GM21529 (cell line): Measurements from ENCODE around the gene KIF13A.
"Not testable (repeated sequence)": the region's sequence is repeated elsewhere in the genome, so short reads cannot be mapped to it uniquely, and the experiment has no call there.

Source experiments
- ATAC-seq: cut with Tn5 transposase; IDR thresholded peaks from one replicate; pipeline ENCODE4 v1.9.1; 2021; ENCODE audit not compliant: unreplicated experiment

The KIF13A gene

GRCh38 chr6:17851720-17852161, 135.7 kb downstream of the KIF13A start:
- ATAC-seq = no peak

- no peak for ATAC-seq
These were observed 136.3 kb downstream of the KIF13A start for GRCh38 chr6:17851001-17851719.

GRCh38 chr6:17850281-17850680, 137.2 kb downstream of the KIF13A start:
- no peak for ATAC-seq

- ATAC-seq = no peak
These were observed 140.2 kb downstream of the KIF13A start for GRCh38 chr6:17847203-17847760.

GRCh38 chr6:17846762-17847161, 140.7 kb downstream of the KIF13A start:
- ATAC-seq = no peak

GRCh38 chr6:17845598-17845997, 141.8 kb downstream of the KIF13A start:
- ATAC-seq = no peak

GRCh38 chr6:17844967-17845366, 142.5 kb downstream of the KIF13A start:
- not testable (repeated sequence) for ATAC-seq

GRCh38 chr6:17842934-17843821, 144.3 kb downstream of the KIF13A start:
- ATAC-seq = no peak

GRCh38 chr6:17842014-17842776, 145.2 kb downstream of the KIF13A start:
- ATAC-seq = no peak

- ATAC-seq = no peak
These were observed 147.8 kb downstream of the KIF13A start for GRCh38 chr6:17839513-17840223.

GRCh38 chr6:17836293-17836692, 151.1 kb downstream of the KIF13A start:
- no peak for ATAC-seq

- no peak for ATAC-seq
These were observed 151.7 kb downstream of the KIF13A start for GRCh38 chr6:17835784-17836183.

GRCh38 chr6:17831135-17831534, 156.3 kb downstream of the KIF13A start:
- ATAC-seq = no peak

- no peak for ATAC-seq
These were observed 157.5 kb downstream of the KIF13A start for GRCh38 chr6:17829905-17830304.

GRCh38 chr6:17828149-17828548, 159.3 kb downstream of the KIF13A start:
- no peak for ATAC-seq

GRCh38 chr6:17826301-17826700, 161.1 kb downstream of the KIF13A start:
- no peak for ATAC-seq

GRCh38 chr6:17820055-17820454, 167.4 kb downstream of the KIF13A start:
- no peak for ATAC-seq

- no peak for ATAC-seq
These were observed 169.7 kb downstream of the KIF13A start for GRCh38 chr6:17817763-17818162.

GRCh38 chr6:17816921-17817611, 170.4 kb downstream of the KIF13A start:
- ATAC-seq = no peak

GRCh38 chr6:17813542-17813941, 173.9 kb downstream of the KIF13A start:
- ATAC-seq = no peak
